Liver (tissue), 3 donors: Measurements from ENCODE around the gene FUT9.

Source experiments
- ATF3 ChIP-seq: IDR thresholded peaks from 2 replicates; pipeline ENCODE4 v1.6.1; 2016; ENCODE audit warnings: antibody characterized with exemption
- CTCF ChIP-seq: fragments of 150-350 bp; IDR thresholded peaks from 2 replicates; pipeline ENCODE4 v1.5.1; 2017; ENCODE audit warnings: improper control_type of control experiment, low read depth, low read length; ENCODE audit not compliant: missing input control
- GABPA ChIP-seq, 2 donors: IDR thresholded peaks in 1 of 2; conservative IDR thresholded peaks in 1 of 2; 2 replicates each; pipeline ENCODE4 v1.6.1; 2016; ENCODE audit warnings: antibody characterized with exemption in 2 of 2, mild to moderate bottlenecking in 1 of 2, moderate library complexity in 1 of 2
- JUND ChIP-seq, 2 donors: IDR thresholded peaks; 2 replicates each; pipeline ENCODE4 v1.6.1; 2016; ENCODE audit warnings: antibody characterized with exemption in 2 of 2
- MAX ChIP-seq: IDR thresholded peaks from 2 replicates; pipeline ENCODE4 v1.6.1; 2016; ENCODE audit warnings: antibody characterized with exemption
- SP1 ChIP-seq: IDR thresholded peaks from 2 replicates; pipeline ENCODE4 v1.6.1; 2018; ENCODE audit warnings: antibody characterized with exemption, mild to moderate bottlenecking
- TAF1 ChIP-seq: conservative IDR thresholded peaks from 2 replicates; pipeline ENCODE4 v1.6.1; 2016; ENCODE audit warnings: antibody characterized with exemption, mild to moderate bottlenecking
- YY1 ChIP-seq: IDR thresholded peaks from 2 replicates; pipeline ENCODE4 v1.6.1; 2016; ENCODE audit warnings: antibody characterized with exemption, mild to moderate bottlenecking
- ZBTB33 ChIP-seq: IDR thresholded peaks from 2 replicates; pipeline ENCODE4 v1.6.1; 2016; ENCODE audit warnings: antibody characterized with exemption
- donor health status: healthy.
- donor health status: healthy.

GRCh38 chr6:96213784-96214183, 198.0 kb downstream of the FUT9 start:
- TF ChIP-seq JUND (IDR thresholded peaks at IDR 0.05) (no peak), TAF1 (no peak), SP1 (no peak), GABPA (IDR thresholded peaks at IDR 0.05 in 1 of 2, conservative IDR thresholded peaks at IDR 0.05 in 1 of 2) (no peak), ATF3 (no peak), CTCF (no peak), MAX (no peak), YY1 (no peak), ZBTB33 (no peak)
